ENCODE data around the gene TENT4A. TPM values are rescaled to one million over a fixed set of nuclear protein-coding genes. Genes with fewer than 3 reads are reported as not detected.

The TENT4A gene
- total RNA-seq, 1 experiment from 2014 or later = 25.6 TPM

- no peaks in the 10 kb centered on the region for H3K4me1 ChIP-seq (ENCODE audit: insufficient read depth, low read length)
- no CpG with 5 or more reads among the region's 11 CpGs for WGBS (ENCODE audit: extremely low coverage, insufficient read length, low lambda C conversion rate)
Observed at GRCh38 chr5:6753851-6754250, 40.6 kb downstream of the TENT4A start.

More at GRCh38 chr5:6753851-6754250, 40.6 kb downstream of the TENT4A start:
- H3K27me3 Mint-ChIP-seq (ENCODE audit: low read depth) = no peaks in the 10 kb centered on the region
- H3K79me1 ChIP-seq (ENCODE audit: insufficient read depth, low read depth, low read length, poor library complexity, severe bottlenecking) = peaks cover 3% of the 10 kb centered on the region
- H2BK5ac ChIP-seq (ENCODE audit: insufficient read length, low read length) = no peak overlapping the region
- H3K9me3 ChIP-seq (ENCODE audit: control insufficient read depth, low read depth, low read length) = no peaks in the 10 kb centered on the region
- H3K56ac ChIP-seq (ENCODE audit: insufficient read length, low read depth, low read length) = no peak overlapping the region
- no peak overlapping the region for H3K23ac ChIP-seq (ENCODE audit: insufficient read length, low read depth, low read length)
- H3K18ac ChIP-seq (ENCODE audit: insufficient read length, low read depth, low read length) = no peak overlapping the region
- no peak overlapping the region for H3K4me2 ChIP-seq (ENCODE audit: insufficient read depth, insufficient read length, low read length)
- no peak overlapping the region for H3K4me3 Mint-ChIP-seq
- H3K27me3 ChIP-seq (ENCODE audit: insufficient read depth, low read length) = no peaks in the 10 kb centered on the region
- no peak overlapping the region for H3T11ph ChIP-seq (ENCODE audit: low read length)
- H2BK15ac ChIP-seq (ENCODE audit: low read depth, low read length) = no peak overlapping the region
- H2AFZ ChIP-seq (ENCODE audit: low read length) = no peak overlapping the region
- H4K5ac ChIP-seq (ENCODE audit: insufficient read length, low read depth, low read length) = no peak overlapping the region
- peaks cover 55 to 81% (median 79%) of the 10 kb centered on the region in 3 experiments; a peak in 6 of 7 replicates for H3K36me3 Mint-ChIP-seq (ENCODE audit: insufficient read depth in 1 of 3, low read depth in 3 of 3)
- no peak overlapping the region for H2BK120ac ChIP-seq (ENCODE audit: low read depth, low read length, poor library complexity, severe bottlenecking)
- no peak overlapping the region for H2BK20ac ChIP-seq (ENCODE audit: low read depth, low read length, poor library complexity, severe bottlenecking)
- no peak overlapping the region for H3K14ac ChIP-seq (ENCODE audit: insufficient read depth, low read length)
- no peak overlapping the region for H4K8ac ChIP-seq (replicated peaks; ENCODE audit: insufficient read length, low read depth, low read length)
- no peak overlapping the region for H4K91ac ChIP-seq (ENCODE audit: insufficient read length, low read depth, low read length)
- H3K23me2 ChIP-seq (ENCODE audit: insufficient read length, low read depth, low read length, poor library complexity, severe bottlenecking) = no peaks in the 10 kb centered on the region
- no peak overlapping the region; a peak in 1 of 7 replicates for H3K27ac Mint-ChIP-seq
- H4K20me1 ChIP-seq (ENCODE audit: control insufficient read depth, insufficient read depth, insufficient read length) = no peaks in the 10 kb centered on the region
- peaks cover 0 to 2% of the 10 kb centered on the region in 2 experiments; a peak in 1 of 4 replicates for H3K4me1 Mint-ChIP-seq
- H2AK5ac ChIP-seq (ENCODE audit: insufficient read length, low read length) = no peak overlapping the region
- DNase-seq = no peak
- H3K9ac ChIP-seq (ENCODE audit: extremely low read depth, insufficient read length, low read length) = no peak overlapping the region
- no peaks in the 10 kb centered on the region for H3K9me3 Mint-ChIP-seq
- H2BK12ac ChIP-seq (ENCODE audit: insufficient read length, low read depth, low read length) = no peak overlapping the region
- no peak overlapping the region for H3K4ac ChIP-seq (ENCODE audit: low read depth, low read length)
- no peak for TF ChIP-seq CTCF (conservative IDR thresholded peaks at IDR 0.05)
- H3K27ac ChIP-seq (ENCODE audit: insufficient read length, low read depth, low read length) = no peak overlapping the region
- no peaks in the 10 kb centered on the region; the same call in 1 of the 2 replicates for H3K79me2 ChIP-seq (ENCODE audit: insufficient read depth, low read length)
